Endothelial cell of umbilical vein (primary cell): ENCODE data around the gene DNAJA4. TPM values are rescaled to one million over a fixed set of nuclear protein-coding genes. Genes with fewer than 3 reads are reported as not detected.

Experiments
- BruUV-seq: library from RNA; stranded (reverse); fragments of 400-500 nt; replicated peaks from 2 replicates; lab custom pipeline; 2021; lab: Mats Ljungman, UMichigan
- CTCF ChIA-PET: fragments of 300-600, 350-600 bp; sonication (Branson Sonifier 250); formaldehyde crosslinking; loops from one replicate; lab custom pipeline; 2021; ENCODE audit warnings: antibody characterized with exemption, inconsistent platforms; lab: Charles Lee
- POLR2A ChIA-PET: fragments of 300-600, 350-600 bp; sonication (Branson Sonifier 250); formaldehyde crosslinking; loops from one replicate; lab custom pipeline; 2021; ENCODE audit warnings: antibody characterized with exemption, inconsistent platforms; lab: Charles Lee
- DNase-seq: peaks from one replicate; pipeline ENCODE4 v3.0.0-alpha.2; 2011; ENCODE audit warnings: low read depth, low spot score
- FAIRE-seq: peaks from 2 replicates; lab custom pipeline; 2011; peaks lifted over from hg19 to GRCh38; lab: Jason Lieb, UNC
- H2AFZ ChIP-seq: 2 replicates; pipeline ENCODE4 v1.6.0; 2012; ENCODE audit warnings: low read depth, low read length, control low read depth, inconsistent platforms
- H3K27ac ChIP-seq: 2 replicates; pipeline ENCODE4 v1.5.1; 2011; ENCODE audit warnings: low read depth, mild to moderate bottlenecking, control low read depth, low read length, moderate library complexity; ENCODE audit not compliant: insufficient read depth
- H3K27me3 ChIP-seq, 2 experiments: 2 replicates each; pipeline versions ENCODE4 v1.6.0 to v1.6.1; 2011; ENCODE audit warnings: low read length in 2 of 2, mixed read lengths in 1 of 2; ENCODE audit not compliant: control insufficient read depth in 2 of 2, insufficient read depth in 2 of 2
- H3K36me3 ChIP-seq, 2 experiments: 2 replicates in 1 of 2; 3 replicates in 1 of 2; pipeline ENCODE4 v1.5.1; 2011; ENCODE audit warnings: low read length in 2 of 2, mild to moderate bottlenecking in 1 of 2, moderate library complexity in 1 of 2; ENCODE audit not compliant: control insufficient read depth in 2 of 2, insufficient read depth in 2 of 2; ENCODE audit errors: extremely low read depth in 1 of 2
- H3K4me1 ChIP-seq: 3 replicates; pipeline ENCODE4 v1.5.1; 2011; ENCODE audit warnings: mild to moderate bottlenecking, low read length; ENCODE audit not compliant: control insufficient read depth, insufficient read depth; ENCODE audit errors: extremely low read depth
- H3K4me2 ChIP-seq: 2 replicates; pipeline ENCODE4 v1.6.1; 2011; ENCODE audit warnings: low read length, control low read depth, mixed read lengths; ENCODE audit not compliant: insufficient read depth
- H3K4me3 ChIP-seq, 3 experiments: fragments of 200-600 bp in 1 of 3; sonication (generic), shearing (Covaris generic) in 1 of 3; replicated peaks in 1 of 3; 2 replicates each; pipeline ENCODE4 v1.5.1; 2011 to 2016; ENCODE audit warnings: control low read depth in 3 of 3, low read length in 3 of 3, mild to moderate bottlenecking in 2 of 3, inconsistent platforms in 1 of 3, low read depth in 1 of 3, moderate library complexity in 1 of 3; ENCODE audit not compliant: insufficient read depth in 1 of 3
- H3K79me2 ChIP-seq: 2 replicates; pipeline ENCODE4 v1.6.0; 2012; ENCODE audit warnings: low read length, inconsistent platforms; ENCODE audit not compliant: control insufficient read depth, insufficient read depth
- H3K9ac ChIP-seq: replicated peaks from 2 replicates; pipeline ENCODE3; 2011; ENCODE audit warnings: low read length, control low read depth; ENCODE audit not compliant: insufficient read depth; ENCODE audit errors: extremely low read depth
- H3K9me1 ChIP-seq: replicated peaks from 3 replicates; pipeline ENCODE4 v1.6.0; 2011; ENCODE audit warnings: mild to moderate bottlenecking, low read length; ENCODE audit not compliant: control insufficient read depth, insufficient read depth; ENCODE audit errors: extremely low read depth
- H3K9me3 ChIP-seq: replicated peaks from 2 replicates; pipeline ENCODE4 v1.5.1; 2012; ENCODE audit warnings: low read length, inconsistent platforms; ENCODE audit not compliant: control insufficient read depth, insufficient read depth
- H4K20me1 ChIP-seq: replicated peaks from 2 replicates; pipeline ENCODE3; 2011; ENCODE audit warnings: mild to moderate bottlenecking, low read length; ENCODE audit not compliant: control insufficient read depth, insufficient read depth; ENCODE audit errors: extremely low read depth
- EZH2 ChIP-seq: IDR thresholded peaks from 2 replicates; pipeline ENCODE4 v1.6.1; 2012; ENCODE audit warnings: borderline replicate concordance, low read depth, mild to moderate bottlenecking, moderate library complexity, low read length, inconsistent platforms; ENCODE audit not compliant: severe bottlenecking
- FOS ChIP-seq: IDR thresholded peaks from 2 replicates; pipeline ENCODE4 v1.6.1; 2011; ENCODE audit warnings: mild to moderate bottlenecking, low read length, moderate library complexity, borderline replicate concordance; ENCODE audit not compliant: insufficient read depth
- GATA2 ChIP-seq: IDR thresholded peaks from 2 replicates; pipeline ENCODE4 v1.7.0; 2011; ENCODE audit warnings: low read depth, mild to moderate bottlenecking, moderate library complexity, mixed read lengths, low read length; ENCODE audit not compliant: insufficient read length, insufficient read depth
- JUN ChIP-seq: IDR thresholded peaks from 2 replicates; pipeline ENCODE4 v1.6.1; 2011; ENCODE audit warnings: borderline replicate concordance, low read depth; ENCODE audit not compliant: insufficient read length, insufficient read depth
- MYC ChIP-seq: IDR thresholded peaks from one replicate; pipeline ENCODE4 v1.6.1; 2011; ENCODE audit warnings: mild to moderate bottlenecking, low read depth, low read length
- POLR2A ChIP-seq: IDR thresholded peaks from 2 replicates; pipeline ENCODE4 v1.6.1; 2012; ENCODE audit warnings: low read depth, mild to moderate bottlenecking, control low read depth, low read length
- POLR2AphosphoS5 ChIP-seq: IDR thresholded peaks from 2 replicates; pipeline ENCODE4 v1.6.1; 2012; ENCODE audit warnings: low read depth, mild to moderate bottlenecking, control low read depth, low read length, moderate library complexity; ENCODE audit not compliant: insufficient read depth
- dilution Hi-C: fragments of 300-500 bp; cut with MboI; formaldehyde crosslinking; loops from one replicate; pipeline ENCODE4 v1.15.0; 2019; ENCODE audit warnings: low sequenced_read_pairs; ENCODE audit not compliant: extremely low pct_ligation_motif_present
- intact Hi-C: fragments of 100-400 bp; cut with micrococcal nuclease; formaldehyde crosslinking; loops from one replicate; pipeline ENCODE4 v1.10.0; 2022
- polyA plus RNA-seq, 4 experiments: library from polyadenylated mRNA; depleted of rRNA in 3 of 4; stranded (reverse) in 3 of 4; unstranded in 1 of 4; fragments of >200 nt; gene quantifications; 2 replicates each; pipeline versions ENCODE4 v1.2.1 to v1.2.3, GENCODE V29; 2011 to 2012; ENCODE audit warnings: missing spikeins in 1 of 4
- total RNA-seq: library from RNA; stranded (reverse); gene quantifications from 2 replicates; pipeline ENCODE4 v1.2.3, GENCODE V29; 2021
- TF ChIP-seq, protein P1 (sequence below): IDR thresholded peaks from 2 replicates; pipeline ENCODE4 v1.6.1; 2011; ENCODE audit not compliant: insufficient read depth, insufficient read length
- TF ChIP-seq, protein P2 (sequence below), 2 donors: IDR thresholded peaks; 1 replicate in 1 of 2; 2 replicates in 1 of 2; pipeline ENCODE4 v1.5.1; 2011; ENCODE audit warnings: low read length in 2 of 2, mild to moderate bottlenecking in 2 of 2, moderate library complexity in 2 of 2, control low read depth in 1 of 2, inconsistent platforms in 1 of 2, low read depth in 1 of 2; ENCODE audit not compliant: insufficient read depth in 1 of 2; ENCODE audit errors: extremely low read depth in 1 of 2

The DNAJA4 gene
- total and polyA plus RNA-seq, 2 donors (not counting 3 experiments of a cell fraction or from before 2014, with no cell fraction given): 17.3 to 21.3 TPM

DNA sequence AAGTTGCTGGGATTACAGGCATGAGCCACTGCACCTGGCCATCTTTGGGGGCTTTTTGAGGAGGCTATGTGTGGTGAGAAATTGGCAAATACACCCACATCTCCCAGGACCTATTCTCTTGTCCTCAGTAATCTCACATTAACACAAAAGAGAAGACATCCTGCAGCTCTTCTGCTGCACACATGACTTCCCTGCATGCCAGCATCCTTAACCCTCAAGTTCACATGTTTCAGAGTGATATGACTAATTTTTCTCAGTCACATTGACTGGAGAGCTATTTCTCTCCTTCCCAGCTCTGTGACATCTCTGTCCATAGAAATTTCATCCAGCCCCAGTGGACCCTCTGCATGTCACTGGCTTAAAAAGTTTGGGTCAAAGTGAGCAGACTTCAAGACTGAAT is 37.0 kb downstream of the DNAJA4 start:
- Histone ChIP-seq H3K9me1 (no peaks in the 10 kb centered on the region), H3K9ac (no peak overlapping the region), H3K4me2 (no peak overlapping the region), H4K20me1 (no peaks in the 10 kb centered on the region), H3K4me3 (no peak overlapping the region), H3K27ac (no peak overlapping the region), H3K4me1 (peaks cover 5% of the 10 kb centered on the region), H3K9me3 (no peaks in the 10 kb centered on the region), H3K79me2 (peaks cover 19% of the 10 kb centered on the region), H3K36me3 (no peaks in the 10 kb centered on the region), H3K27me3 (peaks cover 2 to 5% of the 10 kb centered on the region in 2 experiments), H2AFZ (no peak overlapping the region)
- dilution Hi-C loops (no loop called here), intact Hi-C loops (no loop called here)
- FAIRE-seq (no peak), DNase-seq (no peak)
- ChIA-PET POLR2A (no interaction called here), CTCF (interaction anchor here (1.7 kb wide), 2 partner anchors 121 to 136 kb away, joined by 4 to 5 read pairs; partner anchors contain the start of gene IREB2)
- TF ChIP-seq, protein P1, sequence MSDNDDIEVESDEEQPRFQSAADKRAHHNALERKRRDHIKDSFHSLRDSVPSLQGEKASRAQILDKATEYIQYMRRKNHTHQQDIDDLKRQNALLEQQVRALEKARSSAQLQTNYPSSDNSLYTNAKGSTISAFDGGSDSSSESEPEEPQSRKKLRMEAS: no peak
- TF ChIP-seq POLR2AphosphoS5: no peak
- TF ChIP-seq FOS: no peak
- no peak for TF ChIP-seq MYC
- BruUV-seq: no TSS peak

DNA sequence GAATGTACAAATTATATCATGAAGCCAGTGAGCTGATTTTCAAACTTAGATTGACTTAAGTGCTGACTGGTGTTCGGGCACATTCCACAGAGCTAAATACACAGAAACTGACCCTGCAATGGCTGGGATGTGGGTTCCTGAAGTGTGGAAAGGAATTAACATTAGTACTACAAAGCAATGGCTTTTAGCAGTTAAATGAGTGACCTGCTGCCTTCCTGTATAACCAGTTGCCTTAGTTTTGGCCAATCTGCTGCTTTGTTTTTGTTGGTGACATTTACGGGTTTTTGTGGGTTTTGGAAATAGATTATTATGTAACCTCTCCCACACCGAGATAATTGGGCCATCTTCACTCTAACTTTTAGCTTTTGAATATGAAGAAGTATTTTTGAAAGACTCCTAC is 37.5 kb downstream of the DNAJA4 start:
- Histone ChIP-seq H3K27ac (no peak overlapping the region), H3K4me3 (no peak overlapping the region), H3K27me3 (peaks cover 2 to 5% of the 10 kb centered on the region in 2 experiments), H3K9me1 (no peaks in the 10 kb centered on the region), H3K4me1 (peaks cover 7% of the 10 kb centered on the region), H3K36me3 (no peaks in the 10 kb centered on the region), H3K9ac (no peak overlapping the region), H4K20me1 (no peaks in the 10 kb centered on the region), H3K9me3 (no peaks in the 10 kb centered on the region), H3K4me2 (no peak overlapping the region), H3K79me2 (peaks cover 19% of the 10 kb centered on the region), H2AFZ (no peak overlapping the region)
- CTCF ChIA-PET: interaction anchor here (0.5 to 1.7 kb wide), 3 partner anchors 73 to 136 kb away, joined by 3 to 5 read pairs (median 4); partner anchors contain the start of gene IREB2
- DNase-seq: no peak
- intact Hi-C loops: no loop called here
- no TSS peak for BruUV-seq
- FAIRE-seq: no peak
- POLR2A ChIA-PET: no interaction called here
- dilution Hi-C loops: no loop called here
- TF ChIP-seq, protein P2, sequence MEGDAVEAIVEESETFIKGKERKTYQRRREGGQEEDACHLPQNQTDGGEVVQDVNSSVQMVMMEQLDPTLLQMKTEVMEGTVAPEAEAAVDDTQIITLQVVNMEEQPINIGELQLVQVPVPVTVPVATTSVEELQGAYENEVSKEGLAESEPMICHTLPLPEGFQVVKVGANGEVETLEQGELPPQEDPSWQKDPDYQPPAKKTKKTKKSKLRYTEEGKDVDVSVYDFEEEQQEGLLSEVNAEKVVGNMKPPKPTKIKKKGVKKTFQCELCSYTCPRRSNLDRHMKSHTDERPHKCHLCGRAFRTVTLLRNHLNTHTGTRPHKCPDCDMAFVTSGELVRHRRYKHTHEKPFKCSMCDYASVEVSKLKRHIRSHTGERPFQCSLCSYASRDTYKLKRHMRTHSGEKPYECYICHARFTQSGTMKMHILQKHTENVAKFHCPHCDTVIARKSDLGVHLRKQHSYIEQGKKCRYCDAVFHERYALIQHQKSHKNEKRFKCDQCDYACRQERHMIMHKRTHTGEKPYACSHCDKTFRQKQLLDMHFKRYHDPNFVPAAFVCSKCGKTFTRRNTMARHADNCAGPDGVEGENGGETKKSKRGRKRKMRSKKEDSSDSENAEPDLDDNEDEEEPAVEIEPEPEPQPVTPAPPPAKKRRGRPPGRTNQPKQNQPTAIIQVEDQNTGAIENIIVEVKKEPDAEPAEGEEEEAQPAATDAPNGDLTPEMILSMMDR (IDR thresholded peaks at IDR 0.05; ENCODE audit: extremely low read depth in 1 of 2, insufficient read depth in 1 of 2, low read depth in 1 of 2, low read length in 2 of 2): no peak
- TF ChIP-seq POLR2A: no peak
- no peak for TF ChIP-seq GATA2
- TF ChIP-seq FOS: no peak
- no peak for TF ChIP-seq JUN
- no peak for TF ChIP-seq EZH2
- TF ChIP-seq POLR2AphosphoS5: no peak
- TF ChIP-seq, protein P1: no peak
- no peak for TF ChIP-seq MYC
